ENCODE measurements around the gene CD79A. TPM values are rescaled to one million over a fixed set of nuclear protein-coding genes. Genes with fewer than 3 reads are reported as not detected.

Gene CD79A
- total RNA-seq, 1 experiment from 2014 or later = 0.37 TPM

- in situ Hi-C loops (cut with HindIII; ENCODE audit: low pct_unique_long_range_greater_than_20kb, low sequenced_read_pairs) = no loop called here
Observed at GRCh38 chr19:41877916-41878905, 1.1 kb downstream of the CD79A start.

GRCh38 chr19:41879080-41879479, 2.0 kb downstream of the CD79A start:
- in situ Hi-C loops (cut with HindIII; ENCODE audit: low pct_unique_long_range_greater_than_20kb, low sequenced_read_pairs) = no loop called here
- no peak for DNase-seq (ENCODE audit: low read depth, low spot score)

More at GRCh38 chr19:41877916-41878905, 1.1 kb downstream of the CD79A start:
- no peak for DNase-seq (ENCODE audit: low read depth, low spot score)

GRCh38 chr19:41879670-41880328, 2.7 kb downstream of the CD79A start:
- in situ Hi-C loops (cut with HindIII; ENCODE audit: low pct_unique_long_range_greater_than_20kb, low sequenced_read_pairs) = no loop called here
- DNase-seq (ENCODE audit: low read depth, low spot score) = no peak

GRCh38 chr19:41880329-41880708, 3.2 kb downstream of the CD79A start:
- in situ Hi-C loops (cut with HindIII; ENCODE audit: low pct_unique_long_range_greater_than_20kb, low sequenced_read_pairs) = no loop called here
- no peak for DNase-seq (ENCODE audit: low read depth, low spot score)

- in situ Hi-C loops (cut with HindIII; ENCODE audit: low pct_unique_long_range_greater_than_20kb, low sequenced_read_pairs) = no loop called here
- DNase-seq (ENCODE audit: low read depth, low spot score) = no peak
Observed at GRCh38 chr19:41882568-41883462, 5.7 kb downstream of the CD79A start, which contains the start of gene ARHGEF1. Gene ARHGEF1 (plus strand): TSS chr19:41883184. CDS start chr19:41888083, 4,899 bp downstream.

- in situ Hi-C loops (cut with HindIII; ENCODE audit: low pct_unique_long_range_greater_than_20kb, low sequenced_read_pairs) = no loop called here
- DNase-seq (ENCODE audit: low read depth, low spot score) = no peak
Observed at GRCh38 chr19:41883463-41883820, 6.4 kb downstream of the CD79A start.

GRCh38 chr19:41883821-41884733, 7.0 kb downstream of the CD79A start:
- peak; percentile 95 for DNase-seq (ENCODE audit: low read depth, low spot score)
- in situ Hi-C loops (cut with HindIII; ENCODE audit: low pct_unique_long_range_greater_than_20kb, low sequenced_read_pairs) = no loop called here

GRCh38 chr19:41886761-41887710, 10.0 kb downstream of the CD79A start:
- DNase-seq (ENCODE audit: low read depth, low spot score) = no peak
- in situ Hi-C loops (cut with HindIII; ENCODE audit: low pct_unique_long_range_greater_than_20kb, low sequenced_read_pairs) = no loop called here

GRCh38 chr19:41887711-41888382, 10.8 kb downstream of the CD79A start:
- in situ Hi-C loops (cut with HindIII; ENCODE audit: low pct_unique_long_range_greater_than_20kb, low sequenced_read_pairs) = no loop called here
- no peak for DNase-seq (ENCODE audit: low read depth, low spot score)

- no peak for DNase-seq (ENCODE audit: low read depth, low spot score)
- in situ Hi-C loops (cut with HindIII; ENCODE audit: low pct_unique_long_range_greater_than_20kb, low sequenced_read_pairs) = no loop called here
Observed at GRCh38 chr19:41888926-41889325, 11.8 kb downstream of the CD79A start.

GRCh38 chr19:41889896-41890295, 12.8 kb downstream of the CD79A start:
- no peak for DNase-seq (ENCODE audit: low read depth, low spot score)
- in situ Hi-C loops (cut with HindIII; ENCODE audit: low pct_unique_long_range_greater_than_20kb, low sequenced_read_pairs) = no loop called here

GRCh38 chr19:41890936-41891335, 13.9 kb downstream of the CD79A start:
- in situ Hi-C loops (cut with HindIII; ENCODE audit: low pct_unique_long_range_greater_than_20kb, low sequenced_read_pairs) = no loop called here
- no peak for DNase-seq (ENCODE audit: low read depth, low spot score)

- no peak for DNase-seq (ENCODE audit: low read depth, low spot score)
- in situ Hi-C loops (cut with HindIII; ENCODE audit: low pct_unique_long_range_greater_than_20kb, low sequenced_read_pairs) = no loop called here
Observed at GRCh38 chr19:41892173-41892902, 15.3 kb downstream of the CD79A start.

GRCh38 chr19:41893899-41894298, 16.8 kb downstream of the CD79A start:
- DNase-seq (ENCODE audit: low read depth, low spot score) = peak; percentile 38
- in situ Hi-C loops (cut with HindIII; ENCODE audit: low pct_unique_long_range_greater_than_20kb, low sequenced_read_pairs) = no loop called here

GRCh38 chr19:41894350-41894749, 17.3 kb downstream of the CD79A start:
- DNase-seq (ENCODE audit: low read depth, low spot score) = no peak
- in situ Hi-C loops (cut with HindIII; ENCODE audit: low pct_unique_long_range_greater_than_20kb, low sequenced_read_pairs) = no loop called here
